8988T (cell line): ENCODE measurements around the gene MRPL49.
A peak's percentile ranks its signal among the peaks of the same experiment; 100 is the strongest.

Experiments
- DNase-seq: peaks from one replicate; pipeline ENCODE4 v3.0.0; 2011

The MRPL49 gene

GRCh38 chr11:65103476-65103875, 18.6 kb upstream of the MRPL49 start:
- DNase-seq = no peak

GRCh38 chr11:65104628-65105027, 17.5 kb upstream of the MRPL49 start:
- no peak for DNase-seq

GRCh38 chr11:65107078-65107477, 15.0 kb upstream of the MRPL49 start:
- DNase-seq = no peak

GRCh38 chr11:65107751-65108468, 14.2 kb upstream of the MRPL49 start:
- no peak for DNase-seq

- DNase-seq = no peak
Observed at GRCh38 chr11:65108469-65109123, 13.5 kb upstream of the MRPL49 start.

- DNase-seq = no peak
Observed at GRCh38 chr11:65109231-65110198, 12.6 kb upstream of the MRPL49 start.

- DNase-seq = peak; percentile 98
Observed at GRCh38 chr11:65110354-65110861, 11.7 kb upstream of the MRPL49 start.

GRCh38 chr11:65111159-65111743, 10.9 kb upstream of the MRPL49 start:
- DNase-seq = no peak

GRCh38 chr11:65111744-65112545, 10.2 kb upstream of the MRPL49 start, which contains the start of gene TM7SF2:
TSS of gene TM7SF2 (plus strand) at chr11:65111872. CDS start at chr11:65112016, 144 bp downstream.
- DNase-seq = peak; percentile 99

GRCh38 chr11:65112546-65113360, 9.4 kb upstream of the MRPL49 start:
- peak; percentile 82 for DNase-seq

- DNase-seq = no peak
Observed at GRCh38 chr11:65113361-65113756, 8.8 kb upstream of the MRPL49 start.

GRCh38 chr11:65113839-65114238, 8.3 kb upstream of the MRPL49 start:
- DNase-seq = no peak

- no peak for DNase-seq
Observed at GRCh38 chr11:65114538-65115171, 7.5 kb upstream of the MRPL49 start.

GRCh38 chr11:65115361-65116082, 6.6 kb upstream of the MRPL49 start:
- DNase-seq = no peak

- no peak for DNase-seq
Observed at GRCh38 chr11:65116370-65117205, 5.5 kb upstream of the MRPL49 start.

GRCh38 chr11:65117206-65118096, 4.7 kb upstream of the MRPL49 start, which contains the start of gene ZNHIT2:
TSS of gene ZNHIT2 (minus strand) at chr11:65117701. CDS start at chr11:65117653, 48 bp downstream.
- peak; percentile 91 for DNase-seq

- no peak for DNase-seq
Observed at GRCh38 chr11:65118097-65118837, 3.9 kb upstream of the MRPL49 start.
